HT-29 (cell line): Measurements from ENCODE around the gene ST6GALNAC3. TPM values are rescaled to one million over a fixed set of nuclear protein-coding genes. Genes with fewer than 3 reads are reported as not detected.

ENCODE experiments used
- DNase-seq: peaks from one replicate; pipeline ENCODE4 v3.0.0-alpha.2; 2015; ENCODE audit warnings: low spot score
- total RNA-seq: library from RNA; depleted of rRNA; stranded (reverse); fragments of >200 nt; shearing (Covaris generic); gene quantifications from 2 replicates; pipeline ENCODE4 v1.2.3, GENCODE V29; 2014

ST6GALNAC3 gene
- total RNA-seq, 1 experiment from 2014 or later: not detected

DNA sequence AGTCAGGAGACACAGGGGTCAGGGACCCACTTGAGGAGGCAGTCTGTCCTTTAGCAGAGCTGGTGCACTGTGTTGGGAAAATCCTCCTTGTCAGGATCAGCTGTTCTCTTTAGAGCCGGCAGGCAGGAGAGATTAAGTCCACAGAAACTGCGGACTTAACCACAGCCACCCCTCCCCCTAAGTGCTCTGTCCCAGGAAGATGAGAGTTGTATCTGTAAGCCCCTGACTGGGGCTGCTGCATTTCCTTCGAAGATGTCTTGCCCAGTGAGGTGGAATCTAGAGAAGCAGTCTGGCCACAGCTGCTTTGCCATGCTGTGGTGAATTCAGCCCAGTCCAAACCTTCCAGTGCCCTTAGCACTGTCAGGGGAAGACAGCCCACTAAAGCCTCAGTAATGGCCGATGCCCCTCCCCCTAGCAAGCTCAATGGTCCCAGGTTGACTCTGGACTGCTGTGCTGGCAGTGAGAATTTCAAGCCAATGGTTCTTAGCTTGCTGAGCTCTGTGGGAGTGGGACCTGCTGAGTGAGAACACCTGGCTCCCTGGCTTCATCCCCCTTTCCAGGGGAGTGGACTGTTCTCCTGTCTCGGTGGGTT, 172.8 kb downstream of the ST6GALNAC3 start:
- DNase-seq: no peak

DNA sequence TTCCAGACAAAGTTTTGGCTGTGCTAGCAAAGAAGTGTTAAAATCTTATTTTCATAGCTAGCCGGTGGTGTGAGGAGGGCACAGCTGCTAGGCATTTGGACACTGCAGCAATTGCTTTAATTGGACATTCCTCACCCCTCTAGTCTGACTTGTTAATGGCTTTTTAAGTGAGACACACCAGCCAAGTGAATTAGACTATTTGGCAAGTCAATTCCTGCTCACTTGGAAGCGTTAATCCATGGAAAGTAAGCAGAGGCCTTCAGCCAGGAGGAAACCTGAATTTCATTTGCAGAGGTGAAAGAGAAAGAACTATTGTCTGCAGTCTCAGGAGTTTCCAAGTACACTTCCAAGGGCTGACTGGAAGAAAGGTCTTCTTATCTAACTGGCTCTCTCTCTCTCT, 175.7 kb downstream of the ST6GALNAC3 start:
- DNase-seq: no peak

DNA sequence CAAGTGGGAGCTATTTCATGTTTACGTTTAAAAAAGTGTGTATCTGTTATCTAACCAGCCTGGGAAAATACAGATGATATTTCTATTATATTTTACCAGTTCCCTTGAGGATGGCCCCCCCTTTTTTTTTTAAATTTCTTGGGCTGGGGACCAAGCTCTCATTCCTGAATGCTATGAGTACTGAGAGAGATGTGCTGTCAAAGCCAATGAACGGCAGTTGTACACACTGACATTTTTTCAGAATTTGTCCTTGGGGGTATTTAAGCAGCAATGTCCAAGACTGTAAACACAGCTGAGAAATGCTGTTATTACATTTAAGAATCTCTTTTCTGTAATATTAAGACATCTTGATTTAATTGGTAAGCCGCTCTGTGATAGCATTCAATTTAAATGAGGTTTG, 177.9 kb downstream of the ST6GALNAC3 start:
- DNase-seq: no peak

DNA sequence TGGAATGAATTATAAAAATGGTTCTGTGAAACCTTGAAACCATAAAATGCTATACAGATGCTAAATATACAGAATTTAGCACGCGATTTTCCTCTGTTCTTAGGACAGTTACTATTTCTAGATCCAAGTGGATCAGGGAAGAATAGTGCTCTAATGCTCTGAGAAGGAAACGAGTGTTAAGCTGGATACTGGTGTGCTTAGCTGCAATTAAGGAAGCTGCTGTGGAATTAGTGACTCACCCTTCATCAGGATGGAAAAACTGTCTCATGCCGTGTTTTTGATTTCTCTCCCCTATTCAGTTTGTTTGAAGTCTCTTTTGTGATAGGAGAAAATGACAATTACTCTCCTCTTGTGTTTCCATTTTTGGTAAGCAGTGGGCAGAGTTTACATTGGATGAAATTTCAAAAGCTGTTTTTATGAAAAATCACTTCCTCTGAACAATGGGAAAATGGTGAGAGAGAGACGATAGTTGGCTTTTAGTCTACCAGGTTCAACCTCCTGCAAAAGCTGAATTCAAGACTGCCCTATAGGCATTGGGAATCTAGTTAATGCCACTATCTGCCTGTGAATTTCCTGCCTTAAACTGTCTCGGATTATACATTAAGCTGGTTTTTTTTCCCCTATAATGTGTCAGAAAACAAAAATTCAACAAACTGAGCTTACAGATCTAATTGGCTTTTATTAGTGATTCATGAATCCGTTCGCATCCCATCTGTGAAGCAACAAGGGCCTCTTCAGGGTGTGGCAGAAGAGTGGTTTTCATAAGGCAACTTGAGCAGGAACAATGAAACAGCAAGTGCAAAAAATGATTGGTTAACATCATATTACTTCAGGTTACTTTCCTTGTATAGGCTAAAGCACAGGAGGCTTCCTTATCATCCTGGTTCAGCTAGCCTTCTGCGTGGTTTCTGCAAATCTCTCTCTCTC, 179.8 kb downstream of the ST6GALNAC3 start:
- no peak for DNase-seq

DNA sequence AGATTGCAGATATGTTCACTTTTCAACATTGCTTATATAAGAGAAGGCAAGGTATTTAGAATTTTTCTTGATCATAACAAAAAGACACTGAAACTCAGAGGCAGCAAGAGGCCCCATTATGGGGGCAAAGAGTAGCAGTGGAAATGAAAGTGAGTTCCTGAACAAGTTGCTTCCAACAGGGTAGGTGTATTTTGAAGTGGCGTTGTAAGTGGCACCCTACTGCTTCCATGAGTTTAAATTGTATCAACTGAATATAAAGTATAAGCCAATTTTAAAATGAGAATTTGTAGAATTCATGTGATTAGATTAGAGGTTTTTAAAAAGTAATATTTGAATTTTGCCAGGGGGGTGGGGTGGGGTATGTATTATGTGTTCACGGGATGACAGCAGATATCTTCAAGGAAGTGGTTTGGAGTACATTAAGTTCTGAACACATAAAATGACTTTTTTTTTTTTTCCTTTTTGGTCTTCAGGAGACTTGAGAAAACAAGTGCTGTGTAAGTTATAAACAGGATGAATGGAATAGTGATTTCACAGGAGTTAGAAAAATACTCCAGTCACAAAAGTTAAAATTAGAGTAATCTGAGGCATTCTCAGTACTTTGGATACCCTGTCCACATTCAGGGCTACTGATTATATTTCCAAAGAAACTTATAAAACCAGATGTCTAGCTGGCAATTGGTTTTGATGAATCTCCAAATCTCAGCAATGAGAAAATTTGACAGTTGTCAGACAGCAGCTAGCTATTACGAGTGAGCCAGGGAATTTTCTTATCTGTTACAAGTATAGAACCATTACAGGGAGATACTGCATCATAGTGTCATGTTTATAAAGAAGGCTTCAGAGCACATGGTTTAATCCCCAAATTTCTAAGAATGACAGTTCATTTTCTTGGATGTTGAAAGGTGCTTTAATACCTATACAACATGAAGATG, 182.0 kb downstream of the ST6GALNAC3 start:
- no peak for DNase-seq

DNA sequence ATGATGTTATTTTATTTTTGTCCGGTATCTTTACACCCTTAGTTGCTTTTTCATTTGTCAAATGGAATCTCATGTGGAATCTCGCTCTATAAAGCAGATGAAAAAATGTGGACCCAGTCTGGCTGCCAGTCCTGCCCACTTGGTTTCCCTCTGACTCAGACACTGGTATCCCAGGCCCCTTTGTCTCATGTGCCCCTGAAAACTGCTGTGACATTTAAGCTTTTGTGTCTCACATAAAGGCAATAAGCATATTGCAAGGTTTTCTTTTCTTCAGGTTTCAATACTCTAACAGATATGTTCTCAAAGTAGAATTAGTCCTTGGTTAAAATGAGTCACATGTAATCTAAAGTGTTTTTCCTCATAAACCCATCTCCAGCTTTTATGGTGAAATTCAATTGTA, 183.3 kb downstream of the ST6GALNAC3 start:
- no peak for DNase-seq

DNA sequence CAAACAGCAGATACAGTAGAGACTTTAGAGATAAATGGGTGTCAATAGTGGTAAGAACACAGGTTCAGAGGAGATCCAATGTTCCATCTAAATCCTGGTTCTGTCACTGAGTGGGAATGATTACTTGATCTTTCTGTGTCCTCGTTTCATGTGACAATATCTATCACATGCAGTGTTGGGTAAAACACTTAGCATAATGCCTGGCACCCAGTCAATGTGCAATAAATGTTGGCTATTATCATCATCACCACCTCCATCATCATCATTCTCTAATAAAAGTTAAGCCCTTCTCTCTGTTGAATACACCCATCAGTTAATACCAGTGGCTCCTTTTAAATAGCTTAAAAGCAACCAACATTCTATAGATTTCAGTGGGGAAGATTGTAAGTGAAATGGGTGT, 184.7 kb downstream of the ST6GALNAC3 start:
- DNase-seq: no peak

DNA sequence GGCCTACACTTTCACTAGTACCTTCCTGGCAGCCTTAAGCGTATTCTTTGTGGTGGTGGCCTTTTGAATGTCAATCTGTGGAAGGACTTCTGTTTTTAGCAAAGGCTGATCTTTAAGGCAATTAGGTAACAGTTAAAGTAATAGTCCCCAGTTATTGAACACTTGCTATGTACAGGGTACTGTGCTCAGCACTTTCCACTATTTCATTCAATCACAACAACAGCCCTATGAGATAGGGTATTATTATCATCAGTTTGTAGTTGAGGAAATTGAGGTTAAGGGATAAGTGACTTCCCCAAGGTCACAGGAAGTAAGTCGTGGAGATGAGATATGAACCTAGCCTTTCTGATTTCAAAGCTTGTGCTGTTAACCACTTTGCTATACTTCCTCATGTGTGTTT, 185.7 kb downstream of the ST6GALNAC3 start:
- no peak for DNase-seq

DNA sequence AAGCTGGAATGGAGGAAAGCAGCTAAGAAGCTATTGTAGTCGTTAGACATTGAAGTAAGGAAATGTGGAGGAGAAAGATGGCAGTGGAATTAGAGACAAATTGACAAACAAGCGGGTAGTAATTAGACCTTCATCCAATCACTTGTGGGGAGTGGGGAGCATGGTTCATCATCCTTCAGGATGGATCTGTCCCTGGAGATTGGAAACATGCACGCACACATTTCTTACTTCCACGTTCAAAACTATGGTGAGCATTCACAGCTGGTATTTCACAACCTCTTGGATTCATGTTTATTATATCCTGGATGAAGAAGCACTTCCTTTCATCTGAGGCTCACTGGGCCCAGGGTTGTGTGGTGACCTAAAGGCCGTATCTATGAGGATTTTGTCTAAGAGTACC, 188.1 kb downstream of the ST6GALNAC3 start:
- no peak for DNase-seq

DNA sequence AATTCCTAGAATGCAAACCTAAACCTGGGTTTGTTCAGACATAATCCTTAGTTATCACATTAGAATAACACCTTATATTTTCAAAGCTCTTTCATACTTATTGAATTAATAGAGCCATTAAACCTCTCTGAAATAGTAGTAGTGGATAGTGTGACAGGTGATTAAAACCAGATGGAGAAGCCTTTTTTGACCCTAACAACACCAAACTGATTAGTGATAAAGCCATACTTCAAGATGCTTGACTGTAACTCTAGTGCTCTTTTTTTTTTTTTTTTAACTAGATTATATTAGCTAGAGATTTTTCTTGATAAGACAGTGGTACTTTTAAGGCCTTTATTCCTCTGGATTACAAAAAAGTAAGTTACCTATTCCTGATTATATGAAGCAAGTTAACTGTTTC, 190.1 kb downstream of the ST6GALNAC3 start:
- DNase-seq: no peak

DNA sequence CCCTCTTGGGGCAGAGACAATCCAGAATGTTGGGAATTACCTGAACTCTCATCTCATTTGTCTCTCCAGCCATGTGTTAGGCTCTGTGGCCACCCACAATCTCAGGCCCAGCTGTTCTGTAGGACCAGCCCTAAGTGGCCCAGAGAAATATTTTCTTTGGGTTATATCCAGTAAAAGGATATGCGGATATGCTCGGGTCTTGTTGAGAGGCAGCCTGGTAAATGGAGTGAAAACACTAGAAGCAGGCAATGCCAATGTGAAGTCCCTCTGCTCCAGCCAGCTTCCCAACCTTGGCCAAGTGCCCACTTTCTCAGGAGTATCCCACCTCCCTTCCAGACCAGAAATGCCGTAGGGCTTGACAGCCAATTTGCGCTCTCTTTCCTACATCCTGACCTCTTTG, 192.2 kb downstream of the ST6GALNAC3 start:
- DNase-seq: no peak

DNA sequence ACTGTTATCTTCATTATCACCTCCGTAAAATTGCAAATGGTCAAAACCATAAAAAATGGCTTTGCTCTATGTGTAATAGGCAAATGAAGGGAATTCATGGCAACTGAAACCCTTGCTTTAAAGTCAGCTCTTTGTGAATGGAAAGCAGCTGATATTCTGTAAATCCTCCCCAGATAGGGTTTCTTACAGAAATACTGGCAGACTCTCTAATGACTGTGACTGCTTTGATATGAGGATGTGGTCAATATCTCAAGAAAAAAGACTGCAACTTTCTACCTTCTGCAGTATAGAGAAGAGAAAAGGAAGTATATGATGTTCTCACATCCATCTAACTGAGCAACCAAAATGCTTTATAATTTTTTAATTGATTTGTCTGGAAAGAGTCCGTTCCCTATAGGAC, 193.1 kb downstream of the ST6GALNAC3 start:
- DNase-seq: no peak

DNA sequence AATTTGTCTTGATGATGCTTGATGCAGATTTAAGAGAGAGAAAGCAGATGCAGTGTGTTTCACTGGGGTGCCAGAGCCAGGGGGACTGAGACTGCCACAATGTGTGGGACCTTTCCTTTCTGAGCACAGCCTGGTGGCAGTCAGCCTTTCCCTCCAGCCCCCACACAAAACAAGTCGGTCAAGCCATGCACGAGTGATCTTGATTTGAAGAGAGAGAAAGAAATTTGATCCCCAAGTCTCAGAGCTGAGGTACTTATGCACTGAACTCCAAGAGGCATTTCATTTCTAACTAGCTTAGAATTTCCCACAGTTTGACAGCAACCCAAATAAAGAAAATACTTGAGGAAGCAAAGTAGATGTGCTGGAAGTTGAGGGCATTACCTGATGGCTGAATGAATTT, 193.8 kb downstream of the ST6GALNAC3 start:
- no peak for DNase-seq

DNA sequence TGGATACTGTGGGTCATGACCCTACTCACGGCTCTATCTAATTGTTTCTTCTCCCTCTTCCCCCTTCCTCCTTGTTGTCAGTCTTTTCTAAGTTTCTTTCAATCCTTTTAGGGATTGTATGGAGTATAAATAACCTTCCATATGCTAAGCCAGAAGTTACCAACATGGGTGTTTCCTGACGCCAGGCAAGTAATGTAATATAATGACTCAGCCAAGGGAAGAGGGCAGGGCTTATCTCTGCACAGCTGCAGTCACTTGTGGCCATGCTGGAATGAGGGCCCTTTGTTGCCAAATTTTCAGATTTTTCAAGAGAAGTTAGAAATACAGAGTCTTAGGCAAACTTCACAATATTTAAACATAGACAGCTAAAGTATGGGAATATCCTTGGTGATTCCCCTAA, 194.6 kb downstream of the ST6GALNAC3 start:
- no peak for DNase-seq

DNA sequence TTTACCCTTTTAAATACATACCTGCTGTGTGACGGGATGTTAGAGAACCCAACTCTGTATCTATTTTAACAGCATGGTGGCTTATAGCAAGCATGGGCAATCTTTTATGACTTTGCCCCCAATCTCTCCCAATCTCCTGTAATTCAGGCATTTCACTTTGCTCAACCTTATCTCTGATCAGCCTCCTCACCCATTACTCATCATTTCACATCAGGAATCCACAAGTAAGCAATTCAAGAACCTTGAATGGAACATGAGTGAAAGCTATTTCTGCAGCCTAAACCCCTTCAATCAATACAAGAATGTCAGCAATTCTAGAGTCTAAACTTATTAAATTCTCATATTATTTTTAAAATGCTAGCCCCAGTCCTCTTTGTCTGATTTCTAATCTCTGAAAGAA, 199.8 kb downstream of the ST6GALNAC3 start:
- no peak for DNase-seq

DNA sequence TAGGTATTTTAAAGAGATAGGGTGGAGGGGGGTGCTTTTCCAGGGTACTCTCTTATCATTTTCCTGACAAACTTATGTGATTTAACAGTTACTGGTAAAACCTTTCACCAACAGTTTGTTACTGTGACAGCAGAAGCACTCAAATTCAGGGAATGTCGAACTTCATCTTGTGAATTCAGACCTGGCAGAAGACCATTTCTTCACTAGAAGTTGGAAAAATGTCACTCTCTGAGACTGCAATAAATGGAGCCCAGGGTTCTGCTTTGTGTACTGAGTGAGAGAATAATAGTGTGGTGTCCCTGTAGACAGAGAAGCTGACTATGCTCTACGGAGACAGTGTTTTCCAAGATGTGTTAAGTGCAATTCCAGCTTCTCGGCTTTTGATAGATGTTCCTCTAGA, 200.2 kb downstream of the ST6GALNAC3 start:
- no peak for DNase-seq

DNA sequence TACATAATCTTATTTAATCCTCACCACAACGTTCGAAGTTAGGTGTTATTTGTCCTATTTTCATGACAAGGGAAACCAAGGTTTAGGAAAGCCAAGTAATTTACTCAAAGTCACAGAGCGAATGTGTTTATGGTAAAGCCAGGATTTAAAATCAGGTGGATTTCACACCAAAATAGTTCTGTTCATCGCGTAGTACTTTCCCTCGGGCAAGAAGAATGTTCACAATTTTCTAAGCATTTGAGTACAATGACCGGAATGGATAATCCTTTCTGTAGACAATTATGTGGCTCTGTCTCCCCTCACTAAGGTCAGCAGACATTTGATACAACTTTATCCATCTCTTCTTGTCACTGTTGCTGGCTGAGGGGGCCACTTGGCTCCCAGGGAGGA, 204.2 kb downstream of the ST6GALNAC3 start:
- no peak for DNase-seq

DNA sequence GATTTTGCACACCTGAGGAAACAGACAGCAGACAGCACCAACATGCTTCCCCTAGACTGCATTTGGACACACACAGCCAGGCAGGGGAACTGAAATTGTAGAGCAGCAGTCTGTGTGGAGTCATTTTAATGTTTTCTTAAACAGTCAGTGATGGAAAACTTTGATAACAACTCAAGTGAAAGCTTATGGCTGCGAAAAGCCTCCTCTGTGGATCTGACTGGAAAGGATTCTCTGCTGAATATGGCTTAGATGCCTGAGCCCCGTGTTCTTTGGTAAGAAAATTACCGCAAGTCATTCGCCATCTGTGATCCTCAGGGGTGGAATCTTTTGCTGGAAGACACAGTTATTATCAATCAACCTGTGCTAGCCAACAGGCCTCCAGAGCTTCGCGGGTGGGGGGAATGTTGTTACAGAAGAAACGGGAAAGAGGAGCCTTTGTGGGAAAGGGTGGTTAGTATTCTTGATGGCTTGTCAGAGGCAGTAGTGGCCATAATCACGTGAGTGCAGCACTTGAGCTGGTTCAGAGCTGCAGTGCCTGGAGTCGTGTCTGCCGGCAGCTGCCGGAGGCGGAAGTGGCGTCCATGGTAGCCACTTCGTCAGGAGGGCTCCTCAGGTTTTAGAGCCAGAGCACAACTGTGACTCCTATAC, 204.7 kb downstream of the ST6GALNAC3 start:
- no peak for DNase-seq

DNA sequence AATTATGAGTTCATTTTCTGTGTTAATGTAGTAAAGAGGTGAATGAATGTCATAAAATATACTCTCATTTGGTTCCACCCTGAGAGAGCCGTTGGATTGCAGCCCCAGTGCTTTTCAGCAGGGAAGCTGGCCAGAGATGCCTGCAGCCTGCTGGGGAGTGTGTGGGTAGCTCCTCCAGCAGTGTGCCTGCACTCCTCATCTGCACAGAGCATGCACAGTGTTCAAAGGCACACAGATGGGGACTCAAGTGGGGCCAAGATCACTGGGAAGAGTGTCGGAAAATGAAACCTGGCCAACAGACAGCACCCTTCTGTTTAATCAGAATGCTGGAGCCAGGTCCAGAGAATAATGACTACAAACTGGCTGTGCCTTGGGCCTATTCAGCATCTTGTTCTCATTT, 206.8 kb downstream of the ST6GALNAC3 start:
- no peak for DNase-seq

DNA sequence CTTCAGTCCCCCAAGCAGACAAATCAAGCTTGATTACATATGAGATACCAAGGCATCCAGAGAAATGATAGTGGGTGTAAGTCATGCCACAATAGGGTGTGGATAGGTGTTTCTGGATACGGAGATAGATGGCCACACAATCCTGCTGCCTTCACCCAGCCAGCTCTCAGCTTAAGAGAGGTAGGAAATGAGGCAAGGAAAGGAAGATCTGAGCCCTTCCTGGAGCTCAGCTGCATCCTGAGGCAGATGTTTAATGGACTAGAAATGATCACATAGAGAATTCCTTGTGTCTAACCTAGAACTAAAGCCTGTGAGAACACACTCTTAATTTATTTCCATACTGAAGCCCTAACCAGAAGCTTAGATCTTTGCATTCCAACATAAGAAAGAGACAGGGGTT, 210.3 kb downstream of the ST6GALNAC3 start:
- no peak for DNase-seq

DNA sequence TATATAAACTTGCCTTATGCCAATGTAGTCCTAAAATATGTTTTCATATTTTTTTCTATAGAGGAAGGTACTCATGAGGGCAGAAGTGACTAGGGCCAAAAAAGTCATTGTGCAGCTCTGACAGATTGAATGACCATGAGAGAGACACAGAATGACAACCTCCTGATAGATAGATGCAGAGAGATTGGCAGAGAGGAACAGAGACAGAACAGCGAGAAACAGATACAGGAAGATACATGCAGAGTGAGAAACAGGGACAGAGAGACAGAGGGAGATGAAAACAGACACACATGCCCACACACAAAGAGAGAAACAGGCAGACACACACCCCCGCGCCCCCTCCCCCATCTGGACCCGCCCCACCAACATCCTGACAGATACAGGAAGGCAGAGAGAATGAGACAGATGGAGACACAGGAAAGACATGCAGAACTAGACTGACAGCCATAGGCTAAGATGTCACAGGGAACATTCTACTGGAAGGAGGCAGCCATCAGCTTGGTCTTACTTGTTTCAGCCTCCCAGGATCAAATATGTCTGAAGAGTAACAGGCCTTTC, 211.1 kb downstream of the ST6GALNAC3 start:
- no peak for DNase-seq
